HG02938 (cell line): ENCODE measurements around the gene IRAG1.

Source experiments
- ATAC-seq: cut with Tn5 transposase; IDR thresholded peaks from one replicate; pipeline ENCODE4 v1.9.1; 2021; ENCODE audit warnings: mild to moderate bottlenecking, moderate library complexity; ENCODE audit not compliant: unreplicated experiment

Gene IRAG1

DNA sequence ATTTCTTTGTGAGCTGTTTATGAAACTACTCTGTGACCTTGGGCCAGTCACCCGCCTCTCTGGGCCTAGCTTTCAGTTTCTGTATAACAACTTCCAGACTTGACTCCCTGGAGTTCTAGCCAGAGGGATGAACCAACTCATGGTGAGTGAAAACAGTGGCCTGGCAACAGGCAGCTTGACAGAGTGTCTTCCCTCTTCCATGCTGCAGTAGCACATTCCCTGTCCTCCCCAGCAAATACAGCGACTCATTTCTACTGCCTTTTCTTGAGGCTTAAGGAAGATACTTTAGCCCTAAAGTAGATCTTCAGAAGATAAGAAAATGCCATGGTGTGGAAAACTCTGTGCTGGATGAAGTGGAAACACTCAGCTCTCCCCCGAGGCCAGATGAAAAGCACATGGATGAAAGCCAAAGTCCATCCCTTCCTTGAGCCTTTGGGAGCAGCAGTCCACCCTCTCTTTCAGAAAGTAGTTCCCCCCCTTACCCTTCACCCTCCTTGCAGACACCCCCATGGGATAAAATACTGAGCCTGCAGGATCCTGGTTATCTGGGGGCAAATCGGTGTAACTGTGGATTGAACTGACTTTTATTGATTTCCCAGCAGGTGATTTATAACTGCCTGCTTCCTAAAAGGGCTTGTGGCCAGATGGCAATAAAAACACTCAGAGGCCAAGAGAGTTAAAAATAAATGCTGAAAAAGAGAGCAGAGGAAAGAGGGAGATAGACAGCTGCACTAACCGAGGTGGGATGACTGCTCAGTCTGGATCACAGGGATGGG lies 24.1 kb downstream of the IRAG1 start:
- ATAC-seq: no peak

DNA sequence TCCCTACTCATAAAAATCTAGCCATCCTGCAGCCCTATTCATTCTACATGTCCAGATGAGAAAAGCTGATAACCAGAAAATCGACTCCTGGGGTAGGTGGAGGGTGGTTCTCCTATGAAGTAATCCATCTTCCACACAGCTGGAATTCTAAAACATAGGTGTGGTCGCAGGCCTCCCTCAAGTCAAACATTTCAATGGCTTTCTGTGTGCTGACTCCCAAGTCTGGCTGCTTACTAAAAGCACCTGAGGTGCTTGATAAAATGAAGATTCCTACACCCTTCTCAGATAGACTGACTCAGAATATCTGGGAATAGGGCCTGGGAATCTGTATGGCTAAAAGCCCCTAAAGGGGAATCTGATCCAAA lies 26.1 kb downstream of the IRAG1 start:
- no peak for ATAC-seq

DNA sequence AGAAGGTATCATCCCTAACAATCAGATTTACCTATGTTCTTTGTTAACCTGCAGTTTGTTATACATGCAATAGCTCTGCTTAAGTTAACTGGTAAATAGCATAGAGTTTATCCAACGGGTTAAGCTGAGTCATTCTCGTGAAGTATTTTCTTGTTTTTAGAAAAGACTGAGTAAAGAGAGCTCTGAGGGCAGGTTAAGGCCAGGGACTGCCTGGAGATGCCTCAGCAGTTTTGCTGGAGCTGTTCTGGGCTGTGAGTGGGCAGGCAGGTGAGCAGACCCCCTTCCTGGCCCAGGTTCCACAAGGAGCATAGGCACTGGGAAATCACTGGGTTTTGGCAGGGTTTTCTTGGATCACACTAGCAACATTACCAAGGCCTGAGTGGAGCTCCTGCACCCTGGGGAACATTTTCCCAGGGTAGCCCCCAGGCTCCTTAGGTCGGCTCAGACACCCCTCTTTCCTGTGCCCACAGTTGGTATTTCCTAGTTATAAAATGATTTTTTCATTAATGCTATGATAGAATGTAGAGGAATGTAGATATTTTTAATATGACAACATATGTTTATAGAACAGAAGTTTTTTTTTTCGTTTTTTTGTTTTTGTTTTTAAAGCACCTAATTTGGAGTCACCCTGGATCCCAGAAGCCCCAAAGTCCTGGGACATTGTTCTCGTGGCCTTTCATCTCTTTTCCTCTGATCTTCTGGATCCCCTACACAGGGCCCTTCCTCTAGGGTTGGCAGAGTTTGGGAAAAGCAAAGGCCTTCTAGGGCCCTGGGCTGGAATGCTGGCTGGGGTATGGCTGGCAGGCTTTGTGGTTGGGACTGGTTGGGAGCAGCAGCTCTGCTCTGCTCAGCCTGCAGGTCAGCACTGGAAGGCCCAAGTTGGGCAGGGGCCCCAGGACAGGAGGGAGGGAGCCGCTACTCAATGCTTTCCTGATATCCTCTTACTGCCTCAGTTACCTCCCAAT lies 26.7 kb downstream of the IRAG1 start:
- no peak for ATAC-seq

DNA sequence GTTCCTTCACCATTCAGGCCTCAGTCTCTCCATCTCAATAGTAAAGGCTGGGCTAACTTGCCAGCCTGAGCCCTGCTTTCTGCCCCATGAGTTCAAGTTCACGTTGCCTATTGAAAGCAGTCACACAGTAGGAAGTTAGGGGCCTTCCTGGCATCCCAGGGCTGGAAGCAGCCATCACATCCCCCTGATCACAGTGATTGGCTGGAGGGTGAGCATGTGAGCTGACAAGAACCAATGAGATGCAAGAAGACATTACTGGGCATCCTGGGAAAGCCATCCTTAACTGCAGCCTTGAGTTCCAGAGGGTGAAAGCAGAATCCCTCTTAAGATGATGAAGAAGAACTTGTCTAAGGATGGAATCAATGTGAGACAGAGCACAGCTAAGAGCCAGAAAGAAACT lies 29.1 kb downstream of the IRAG1 start:
- no peak for ATAC-seq

DNA sequence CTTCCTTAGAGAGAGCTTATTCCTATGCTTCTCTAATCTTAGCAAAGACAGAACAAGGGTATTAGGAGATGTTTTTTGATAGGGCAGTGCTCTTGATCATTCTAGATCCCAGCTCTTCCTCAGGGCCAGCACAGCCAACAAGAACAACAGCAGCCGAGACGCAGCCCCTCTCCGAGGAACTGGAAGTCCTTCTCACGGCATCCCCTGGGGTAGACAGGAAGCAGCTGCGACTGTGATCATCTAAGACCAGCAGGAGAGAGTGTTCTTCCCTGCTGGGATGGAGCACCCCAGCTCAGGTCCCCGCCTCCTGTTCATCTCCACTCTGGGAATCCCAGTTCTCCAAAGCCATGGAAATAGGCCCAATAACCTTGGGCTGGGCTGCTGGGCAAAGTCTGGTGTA lies 29.6 kb downstream of the IRAG1 start:
- no peak for ATAC-seq

DNA sequence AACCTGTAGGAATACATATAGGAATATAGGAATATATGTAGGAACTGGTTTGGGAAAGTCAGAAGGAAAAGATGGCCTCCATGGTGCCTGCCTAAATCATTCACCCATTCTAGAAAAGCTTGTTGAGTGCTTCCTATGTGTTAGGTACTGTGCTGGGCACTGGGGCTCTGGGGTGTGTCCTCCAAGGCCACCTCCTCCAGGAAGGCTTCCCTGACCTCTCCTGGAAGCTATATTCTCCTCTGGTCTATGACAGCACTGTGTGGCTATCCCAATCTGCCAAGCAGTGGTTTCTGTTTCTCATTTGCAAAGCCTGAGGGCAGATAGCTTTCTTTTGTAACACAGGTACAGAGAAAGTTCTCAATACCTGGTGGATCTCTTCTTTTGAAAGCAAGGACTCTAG lies 30.2 kb downstream of the IRAG1 start:
- ATAC-seq: no peak

DNA sequence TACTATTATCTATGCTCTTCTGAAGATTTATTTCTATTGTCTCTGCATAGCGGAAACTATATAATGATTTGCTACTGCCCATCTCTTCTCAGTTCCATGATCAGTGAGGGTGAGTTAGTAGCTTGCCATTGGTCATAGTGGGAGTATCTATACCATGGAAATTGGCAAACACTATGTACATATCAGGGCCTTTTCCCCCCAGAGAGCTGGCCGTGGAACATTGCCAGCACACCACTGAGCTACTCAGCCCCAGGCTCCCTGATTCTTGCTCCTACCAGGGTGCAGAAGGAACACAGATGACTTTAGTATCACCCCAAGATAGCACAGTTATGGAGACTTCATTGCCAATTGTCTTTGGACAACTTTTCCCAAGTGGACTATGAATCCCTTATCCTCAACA lies 33.2 kb downstream of the IRAG1 start:
- no peak for ATAC-seq

DNA sequence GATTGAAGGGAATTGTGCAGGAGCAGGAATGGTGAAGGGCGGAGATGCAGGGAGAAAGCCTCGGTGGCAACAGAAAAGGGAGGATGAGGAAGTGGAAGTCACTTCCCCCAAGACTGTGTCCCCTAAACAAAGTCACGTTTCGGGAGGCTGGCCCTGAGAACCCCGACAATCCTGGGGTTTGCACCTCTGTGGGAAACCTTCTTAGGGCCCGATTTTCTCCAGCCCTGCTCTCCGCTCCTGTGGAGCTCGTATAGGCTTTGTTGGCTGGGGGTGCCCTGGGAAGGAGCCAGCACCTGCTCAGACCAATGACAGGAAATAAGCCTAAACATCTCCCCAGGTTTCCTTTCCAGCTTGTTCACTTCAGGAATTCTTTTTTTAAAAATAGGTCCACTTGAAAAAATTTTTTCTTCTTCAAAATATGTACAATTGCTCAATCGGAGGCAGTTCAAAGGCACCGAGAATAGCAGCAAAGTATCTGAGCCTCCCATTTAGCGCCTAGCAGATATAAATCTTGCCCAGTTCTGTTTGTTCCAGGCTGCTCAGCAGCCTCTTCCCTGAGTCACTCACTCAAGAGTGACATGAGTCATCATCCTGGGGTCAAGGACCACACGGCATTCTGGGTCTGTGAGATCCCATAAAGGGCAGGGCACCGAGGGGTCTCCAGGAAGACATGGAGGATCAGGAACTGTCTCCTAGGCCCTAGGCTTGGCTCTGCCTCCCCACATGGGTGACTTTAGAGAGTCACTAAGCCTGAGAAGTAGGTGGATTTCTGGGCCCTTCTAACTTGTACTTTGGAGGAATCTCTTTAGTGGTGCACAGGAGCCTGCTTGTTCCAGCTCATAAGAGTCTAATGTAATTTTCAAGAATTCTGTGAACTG lies 34.0 kb downstream of the IRAG1 start:
- no peak for ATAC-seq

DNA sequence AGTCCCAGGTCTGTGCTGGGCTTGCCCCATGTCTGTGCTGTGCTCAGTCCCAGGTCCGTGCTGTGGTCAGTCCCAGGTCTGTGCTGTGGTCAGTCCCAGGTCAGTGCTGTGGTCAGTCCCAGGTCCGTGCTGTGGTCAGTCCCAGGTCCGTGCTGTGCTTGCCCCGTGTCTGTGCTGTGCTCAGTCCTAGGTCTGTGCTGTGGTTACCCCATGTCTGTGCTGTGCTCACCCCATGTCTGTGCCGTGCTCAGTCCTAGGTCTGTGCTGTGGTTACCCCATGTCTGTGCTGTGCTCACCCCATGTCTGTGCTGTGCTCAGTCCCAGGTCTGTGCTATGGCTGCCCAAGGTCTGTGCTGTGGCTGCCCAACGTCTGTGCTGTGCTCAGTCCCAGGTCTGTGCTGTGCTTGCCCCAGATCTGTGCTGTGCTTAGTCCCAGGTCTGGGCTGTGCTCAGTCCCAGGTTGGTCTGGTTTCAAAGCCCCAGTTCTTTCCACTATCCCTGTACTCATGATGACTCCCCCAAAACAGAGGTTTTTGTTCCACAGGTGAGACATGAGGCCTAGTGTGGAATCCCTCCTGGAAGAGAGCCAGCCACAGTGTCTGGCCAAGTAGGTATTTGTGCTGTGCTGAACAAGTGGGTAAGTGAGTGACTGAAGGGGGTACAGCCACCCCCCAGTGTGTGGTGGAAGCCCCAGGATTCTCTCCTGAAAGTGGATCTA lies 34.8 kb downstream of the IRAG1 start:
- no peak for ATAC-seq

DNA sequence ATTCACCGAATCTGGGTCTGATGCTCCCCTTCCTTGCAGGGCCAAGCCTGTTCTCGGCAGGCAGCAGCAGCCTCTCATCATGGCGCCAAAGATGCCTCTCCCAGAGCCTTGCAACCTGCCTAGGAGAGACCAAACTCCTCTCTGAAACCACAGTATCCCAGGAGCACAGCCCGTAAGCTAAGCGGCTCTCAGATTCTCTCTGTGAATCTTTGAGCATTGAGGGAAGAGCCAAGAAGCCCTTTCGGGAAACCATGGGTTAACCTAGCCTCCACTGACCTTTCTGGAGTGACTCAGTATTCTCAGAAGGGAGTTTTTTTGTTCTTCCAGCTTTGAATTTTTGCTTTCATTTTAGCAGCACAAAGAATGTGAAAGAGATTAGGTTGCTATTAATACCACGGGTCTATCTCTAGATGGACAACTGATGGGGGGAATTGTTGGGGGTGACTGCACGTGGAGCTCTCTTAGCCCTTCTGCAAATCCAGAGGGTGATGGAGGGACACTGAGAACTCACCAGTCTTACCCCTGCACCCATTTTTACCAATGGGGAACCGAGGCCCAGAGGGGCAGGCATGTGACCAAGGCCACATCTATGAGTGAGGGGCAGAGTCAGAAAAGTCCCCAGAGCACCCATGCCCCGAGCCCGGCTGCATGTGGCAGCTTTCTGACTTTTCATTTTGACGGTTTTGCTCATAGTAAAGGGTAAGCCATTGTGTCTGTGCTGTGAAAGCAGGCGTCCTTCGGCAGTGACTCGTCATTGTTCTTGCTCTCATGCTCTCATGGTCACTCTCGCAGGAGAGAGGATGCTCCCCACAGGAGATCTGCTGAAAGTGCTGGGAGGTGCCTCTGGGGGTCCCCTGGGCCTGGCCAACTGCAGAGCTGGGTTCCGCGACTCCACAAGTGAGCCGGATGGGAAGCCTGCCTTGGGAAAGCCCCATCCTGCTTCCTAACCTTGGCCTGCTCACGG lies 36.0 kb downstream of the IRAG1 start:
- ATAC-seq: peak; percentile 64

DNA sequence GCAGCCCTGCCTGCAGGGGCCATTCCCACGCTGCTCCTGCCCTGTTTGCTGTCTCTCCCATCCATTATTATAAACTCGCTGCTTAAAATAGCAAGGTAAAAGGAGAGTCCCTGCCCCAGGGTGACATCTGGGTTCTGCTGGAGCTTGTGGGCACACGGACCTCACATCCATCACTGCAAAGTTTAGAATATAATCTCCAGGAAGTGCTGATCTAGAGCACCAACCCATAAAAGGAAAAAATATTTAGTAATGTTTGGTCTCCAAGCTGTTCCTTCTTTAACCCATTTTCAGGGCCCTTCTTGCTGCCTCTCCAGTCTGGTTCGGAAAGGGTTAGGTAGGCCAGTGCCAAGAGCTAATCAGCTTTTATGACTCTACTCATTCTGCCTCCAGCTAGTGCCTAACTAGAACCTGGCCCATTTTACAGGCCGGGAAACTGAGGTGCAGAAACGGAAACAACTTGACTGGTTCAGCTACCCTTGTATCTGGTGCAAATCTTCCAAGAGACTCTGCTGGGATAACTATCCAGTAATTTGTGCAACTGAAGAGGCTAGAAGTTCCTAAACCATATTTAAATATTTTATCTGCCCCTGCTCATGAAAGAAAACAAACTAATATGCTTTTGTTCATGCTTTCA lies 37.5 kb downstream of the IRAG1 start:
- ATAC-seq: no peak

DNA sequence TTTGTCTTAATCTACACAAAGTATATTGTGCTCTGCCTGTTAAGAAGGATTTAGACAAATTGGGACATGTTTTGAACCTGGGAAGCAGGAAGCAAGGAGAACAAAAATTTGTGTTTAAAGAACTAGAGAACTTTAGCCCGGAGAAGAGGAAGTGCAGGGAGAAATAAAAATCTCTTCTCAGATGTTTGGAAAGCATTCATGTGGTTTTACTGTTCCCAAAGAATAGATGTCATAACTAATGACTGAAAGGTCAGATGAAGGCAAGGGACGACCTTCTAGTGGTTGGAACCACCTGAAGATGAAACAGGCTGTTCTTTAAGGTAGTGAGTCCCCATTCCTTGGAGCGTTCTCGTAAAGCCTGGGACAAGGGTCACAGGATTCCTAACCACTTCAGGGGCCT lies 38.3 kb downstream of the IRAG1 start:
- no peak for ATAC-seq

DNA sequence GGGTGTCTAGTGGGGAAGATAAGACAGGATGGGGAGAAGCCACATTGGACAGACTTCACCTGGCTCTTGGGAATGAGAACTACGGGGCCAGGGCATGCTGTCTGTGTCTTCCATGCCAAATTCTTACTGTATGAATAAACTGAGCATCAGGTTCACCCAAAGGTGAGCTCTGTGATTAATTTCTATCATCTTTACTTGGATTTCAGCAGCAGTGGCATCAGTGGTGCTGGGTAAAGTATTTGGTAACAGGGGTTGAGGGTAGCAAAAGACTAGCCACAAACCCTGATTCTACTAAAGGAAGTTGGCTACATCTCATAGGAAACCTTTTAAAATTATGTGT lies 38.8 kb downstream of the IRAG1 start:
- ATAC-seq: no peak

DNA sequence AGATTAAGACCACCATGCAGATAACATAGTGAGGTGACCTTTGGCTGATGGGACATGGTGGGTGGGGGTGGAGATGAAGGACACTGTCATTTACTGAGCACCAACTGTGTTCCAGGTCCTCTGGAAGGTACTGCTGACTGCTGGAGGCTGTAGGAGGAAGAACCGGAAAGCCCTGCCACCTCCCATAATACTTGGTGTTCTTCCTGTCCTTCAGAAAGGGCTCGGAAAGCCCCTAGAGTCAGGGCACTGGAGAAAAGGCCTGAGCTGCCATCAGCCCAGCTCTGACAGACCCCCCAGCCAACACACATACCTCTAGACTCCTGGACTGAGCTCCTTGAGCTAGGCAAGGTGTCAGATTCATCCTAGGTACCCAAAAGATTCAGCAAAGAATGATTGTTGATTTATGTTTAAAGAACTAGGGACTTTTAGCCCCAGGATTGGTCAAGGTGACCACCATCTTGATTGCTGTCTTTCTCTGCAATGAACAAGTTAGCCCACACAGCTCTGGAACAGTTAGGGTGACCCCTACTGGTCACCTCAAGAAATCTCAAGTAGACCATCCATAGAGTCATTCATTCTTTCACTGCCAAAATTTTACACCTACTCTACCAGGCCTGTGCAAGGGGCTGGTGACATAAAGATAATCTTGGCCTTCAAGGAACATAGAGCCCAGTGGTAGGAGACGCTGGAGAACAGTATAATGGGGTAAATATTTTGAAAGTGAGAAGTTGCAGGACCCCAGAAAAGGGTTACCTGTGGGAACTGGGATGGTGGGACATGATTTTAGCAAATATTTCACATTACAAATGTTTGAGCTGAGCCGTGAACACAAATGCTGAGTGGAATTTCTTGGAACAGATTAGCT lies 39.4 kb downstream of the IRAG1 start:
- no peak for ATAC-seq

DNA sequence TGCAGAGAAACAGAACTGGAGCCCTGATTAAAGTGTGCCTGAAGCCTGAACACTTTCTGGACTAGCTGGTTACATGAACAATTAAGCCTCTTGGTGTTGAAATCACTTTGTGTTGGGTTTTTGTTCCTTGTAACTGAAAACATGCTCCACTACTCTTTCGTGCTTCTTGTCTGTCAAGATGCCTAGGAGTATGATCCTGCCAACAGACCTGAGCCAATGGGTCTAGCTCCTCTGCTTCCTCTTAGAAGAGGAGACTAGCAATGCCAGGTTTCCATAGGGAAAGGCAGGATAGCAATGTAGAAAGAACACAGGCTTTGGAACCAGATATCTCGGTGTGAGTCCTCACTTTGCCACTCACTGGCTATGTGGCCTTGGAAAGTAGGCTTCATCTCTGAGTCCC lies 40.3 kb downstream of the IRAG1 start:
- no peak for ATAC-seq

DNA sequence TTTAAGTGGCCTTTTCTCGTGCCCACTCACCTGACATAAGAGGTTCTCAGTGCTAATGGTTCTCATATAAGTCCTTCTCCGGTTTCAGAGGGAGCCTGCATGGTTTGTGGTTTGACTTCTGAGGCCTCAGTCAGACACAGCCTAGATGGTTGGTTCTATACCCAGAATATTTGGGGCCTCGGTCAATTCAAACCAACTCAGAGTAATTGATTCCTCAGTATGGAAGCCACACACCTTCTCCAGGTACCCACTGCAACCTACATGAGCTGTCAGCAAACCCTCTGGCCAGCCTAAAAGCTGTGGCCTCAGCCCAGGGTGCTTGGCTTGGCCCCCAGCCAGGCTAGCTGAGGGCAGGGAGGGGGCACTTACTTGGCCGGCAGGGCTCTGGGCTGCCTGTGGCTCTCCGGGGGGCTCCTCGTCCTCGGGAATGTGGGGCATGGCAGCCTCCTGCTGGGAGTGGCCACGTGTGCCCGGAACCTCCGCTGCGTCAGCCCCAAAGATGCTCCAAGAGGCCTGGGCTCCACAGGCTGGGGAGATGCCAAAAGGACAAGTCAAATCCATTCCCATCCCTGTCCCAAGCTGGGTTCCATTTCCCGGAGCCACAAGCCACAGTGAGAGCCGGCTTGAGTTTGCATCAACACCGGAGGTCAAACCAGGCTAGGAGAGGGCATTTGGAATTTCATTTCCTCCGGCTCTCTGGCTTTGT lies 41.7 kb downstream of the IRAG1 start:
- no peak for ATAC-seq

DNA sequence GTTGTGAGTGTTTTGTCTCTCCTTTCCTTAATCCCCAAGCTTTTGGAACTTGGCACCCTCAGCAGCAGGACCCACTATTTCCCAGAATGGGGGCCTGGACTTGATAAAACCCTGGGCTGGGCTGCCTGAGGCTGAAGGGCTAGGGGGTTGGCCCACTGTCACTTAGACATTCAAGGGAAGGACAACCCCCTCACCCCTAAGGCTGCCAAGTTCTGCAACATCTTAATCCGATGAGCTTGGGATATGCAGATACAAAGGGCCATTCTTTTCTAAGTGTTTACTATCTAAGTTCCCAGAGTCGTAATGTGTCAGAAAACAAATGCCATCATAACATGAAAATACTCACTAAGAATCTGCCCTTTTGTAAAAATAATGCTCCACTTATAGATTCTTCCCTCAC lies 42.9 kb downstream of the IRAG1 start:
- no peak for ATAC-seq

DNA sequence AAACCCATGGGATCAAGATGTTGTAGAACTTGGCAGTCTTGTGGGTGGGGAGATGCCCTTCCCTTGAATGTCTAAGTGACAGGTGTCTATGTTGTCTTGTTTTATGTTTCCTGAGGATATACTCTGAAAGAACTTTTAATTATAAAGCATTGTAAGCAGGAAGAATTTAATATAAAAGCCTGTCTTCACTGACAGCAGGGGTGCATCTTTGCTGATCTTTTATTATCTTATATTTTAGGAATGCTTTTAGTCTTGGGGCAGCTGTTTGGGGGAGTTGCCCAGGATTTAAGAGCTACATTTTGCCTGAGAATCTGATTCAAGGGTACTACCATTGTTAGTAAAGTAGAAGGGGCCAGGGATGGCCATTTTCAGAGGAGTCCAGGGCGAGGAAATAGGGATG lies 43.4 kb downstream of the IRAG1 start:
- no peak for ATAC-seq
